Activated CD8-positive, alpha-beta memory T cell treated with anti-CD3 and anti-CD28 coated beads for 48 hours (primary cell): Measurements from ENCODE around the gene A4GALT.
"Not testable (repeated sequence)": the region's sequence is repeated elsewhere in the genome, so short reads cannot be mapped to it uniquely, and the experiment has no call there.

Source experiments
- DNase-seq, 3 experiments: peaks; one replicate each; pipeline ENCODE4 v3.0.0-alpha.2; 2020; ENCODE audit warnings: low read depth in 2 of 3, low spot score in 2 of 3

A4GALT gene

GRCh38 chr22:42720263-42721044 lies at the start of gene A4GALT:
Gene A4GALT, minus strand, starts transcription at chr22:42720870. Its CDS starts 26,919 bp downstream, at chr22:42693951.
- no peak for DNase-seq

GRCh38 chr22:42770448-42770726 lies 49.7 kb upstream of the A4GALT start:
- no peak for DNase-seq

- no peak for DNase-seq
Observed at GRCh38 chr22:42769574-42770447, 49.1 kb upstream of the A4GALT start.

- DNase-seq, result no peak
Observed at GRCh38 chr22:42769238-42769573, 48.5 kb upstream of the A4GALT start.

DNA sequence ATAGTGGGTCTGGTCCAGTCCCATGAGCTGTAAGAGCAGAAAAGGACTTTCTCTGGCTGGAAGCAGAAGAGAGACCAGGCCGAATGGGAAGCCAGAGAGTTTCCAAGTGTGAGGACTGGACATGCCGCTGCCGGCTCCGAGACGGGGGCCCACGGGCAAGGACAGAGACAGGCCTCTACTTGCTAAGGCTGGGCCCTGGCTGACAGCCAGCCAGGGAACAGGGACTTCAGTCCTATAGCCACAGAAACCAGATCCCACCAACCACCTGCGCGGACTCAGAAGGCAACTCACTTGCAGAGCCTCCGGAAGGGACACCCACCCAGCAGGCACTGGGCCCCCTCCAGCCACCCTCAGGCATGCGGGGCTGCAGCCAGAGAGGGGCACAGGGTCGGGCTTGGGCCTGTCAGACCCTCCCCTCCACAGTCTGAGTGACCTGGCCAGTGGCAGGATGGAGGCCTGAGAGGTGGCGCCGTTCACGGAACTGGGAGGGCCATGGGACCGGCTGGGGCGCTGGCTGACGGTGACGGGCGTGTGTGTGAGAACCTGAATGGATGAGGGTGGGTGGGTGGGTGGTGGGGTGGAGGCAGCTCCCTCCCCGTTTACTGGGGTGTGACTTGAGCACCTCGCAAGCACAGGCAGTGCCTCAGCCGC lies 47.8 kb upstream of the A4GALT start:
- no peak for DNase-seq

GRCh38 chr22:42766860-42767259 lies 46.2 kb upstream of the A4GALT start:
- DNase-seq, result no peak

GRCh38 chr22:42764895-42765363 lies 44.3 kb upstream of the A4GALT start:
- no peak for DNase-seq

DNA sequence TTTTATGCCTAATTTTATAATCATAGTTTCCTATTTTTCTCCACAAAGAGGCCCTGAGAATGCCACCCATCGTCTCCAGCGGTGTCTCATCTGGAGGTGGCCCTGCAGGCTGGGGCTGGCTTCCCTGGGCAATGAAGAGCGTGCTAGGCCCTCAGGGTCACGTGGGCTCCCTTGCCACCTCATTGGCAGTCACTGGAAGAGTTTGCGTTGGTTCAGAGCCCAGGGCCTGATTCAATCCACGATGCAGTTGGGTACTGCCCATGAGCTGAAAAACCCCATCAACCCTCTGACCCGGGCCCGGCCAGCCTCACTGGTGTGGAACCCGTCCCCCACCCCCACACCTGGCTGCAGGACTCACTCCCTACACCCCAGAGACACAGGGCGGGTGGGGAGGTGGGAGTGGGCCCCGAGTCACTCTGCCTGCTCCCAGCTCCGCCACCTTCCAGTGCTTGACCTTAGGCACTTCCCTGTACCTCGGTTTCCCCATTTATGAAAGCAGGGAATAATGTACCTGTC lies 43.4 kb upstream of the A4GALT start:
- DNase-seq, result no peak

GRCh38 chr22:42760806-42761565 lies 40.3 kb upstream of the A4GALT start:
- DNase-seq, result no peak

GRCh38 chr22:42758931-42759629 lies 38.4 kb upstream of the A4GALT start:
- DNase-seq, result no peak

DNA sequence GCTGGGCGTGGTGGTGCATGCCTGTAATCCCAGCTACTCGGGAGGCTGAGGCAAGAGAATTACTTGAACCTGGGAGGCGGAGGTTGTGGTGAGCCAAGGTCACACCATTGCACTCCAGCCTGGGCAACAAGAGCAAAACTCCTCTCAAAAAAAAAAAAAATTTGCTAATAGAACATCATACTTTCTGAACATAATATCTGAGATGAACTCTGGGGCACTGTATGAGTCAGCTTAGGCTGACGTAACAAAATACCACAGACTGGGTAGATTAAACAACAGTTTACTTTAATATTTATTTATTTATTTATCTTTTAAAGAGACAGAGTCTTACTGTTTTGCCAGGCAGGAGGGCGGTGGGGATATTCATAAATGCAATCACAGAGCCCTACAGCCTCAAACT lies 34.9 kb upstream of the A4GALT start:
- DNase-seq, result not testable (repeated sequence)

GRCh38 chr22:42755121-42755520 lies 34.5 kb upstream of the A4GALT start:
- DNase-seq, result not testable (repeated sequence)

DNA sequence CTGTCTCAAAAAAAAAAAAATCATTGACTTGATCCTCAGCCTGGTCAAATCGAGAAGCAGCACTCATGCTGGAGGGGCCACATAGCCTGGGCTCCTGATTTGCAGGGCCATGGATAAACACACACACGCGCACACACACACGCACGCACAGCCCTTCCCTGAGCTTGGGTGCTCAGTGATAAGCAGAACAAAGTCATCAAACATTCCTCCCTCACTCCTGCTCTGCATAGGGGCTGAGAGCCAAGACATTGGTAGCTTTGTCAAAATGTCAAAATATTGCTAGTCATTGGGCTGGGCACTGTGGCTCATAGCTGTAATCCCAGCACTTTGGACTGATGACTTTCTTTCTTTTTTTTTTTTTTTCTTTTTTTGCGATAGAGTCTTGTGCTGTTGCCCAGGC lies 34.0 kb upstream of the A4GALT start:
- DNase-seq, result no peak

DNA sequence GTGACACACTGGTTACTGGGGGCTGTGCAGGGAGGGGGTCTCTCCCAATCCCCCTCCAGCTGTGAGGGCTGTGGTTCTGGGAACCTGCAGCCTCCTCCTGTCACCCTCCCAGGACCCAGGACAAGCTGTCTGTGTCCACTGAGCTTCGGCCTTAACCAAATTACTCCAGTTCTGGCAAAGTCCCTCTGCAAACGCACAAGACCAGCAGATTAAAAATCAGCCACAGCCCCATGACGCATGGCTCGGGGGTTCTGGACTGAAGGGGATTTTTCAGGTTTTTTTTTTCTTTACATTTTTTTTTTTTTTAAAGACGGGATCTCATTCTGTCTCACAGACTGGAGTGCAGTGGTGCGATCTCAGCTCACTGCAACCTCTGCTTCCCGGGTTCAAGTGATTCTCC lies 32.2 kb upstream of the A4GALT start:
- DNase-seq, result no peak

DNA sequence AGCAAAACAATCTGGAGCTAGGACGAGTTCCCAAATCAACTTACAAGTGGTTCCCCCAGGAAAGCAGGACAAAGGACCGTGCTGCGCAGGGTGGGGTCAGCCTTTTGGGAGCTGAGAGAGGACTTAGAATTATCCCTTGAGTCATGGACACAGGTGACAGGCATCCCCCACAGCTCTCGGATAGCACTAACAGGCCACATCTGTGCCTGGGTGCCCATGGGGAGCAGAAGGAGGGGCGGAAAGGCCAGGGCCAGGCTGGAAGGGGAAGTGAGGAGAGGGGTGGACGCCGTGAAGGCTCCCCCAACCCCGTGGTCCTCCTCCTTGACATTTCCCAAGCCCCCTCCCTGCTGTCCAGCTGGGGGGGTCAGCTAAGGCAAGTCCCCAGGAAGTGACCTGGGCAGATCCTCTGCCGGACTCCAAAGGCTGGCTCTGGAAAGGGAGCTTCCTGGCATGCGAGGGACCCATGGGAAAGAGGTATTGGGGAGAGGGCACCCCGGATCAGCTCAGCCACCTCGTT lies 31.6 kb upstream of the A4GALT start:
- DNase-seq, result no peak

- not testable (repeated sequence) for DNase-seq
Observed at GRCh38 chr22:42750421-42750820, 29.8 kb upstream of the A4GALT start.

DNA sequence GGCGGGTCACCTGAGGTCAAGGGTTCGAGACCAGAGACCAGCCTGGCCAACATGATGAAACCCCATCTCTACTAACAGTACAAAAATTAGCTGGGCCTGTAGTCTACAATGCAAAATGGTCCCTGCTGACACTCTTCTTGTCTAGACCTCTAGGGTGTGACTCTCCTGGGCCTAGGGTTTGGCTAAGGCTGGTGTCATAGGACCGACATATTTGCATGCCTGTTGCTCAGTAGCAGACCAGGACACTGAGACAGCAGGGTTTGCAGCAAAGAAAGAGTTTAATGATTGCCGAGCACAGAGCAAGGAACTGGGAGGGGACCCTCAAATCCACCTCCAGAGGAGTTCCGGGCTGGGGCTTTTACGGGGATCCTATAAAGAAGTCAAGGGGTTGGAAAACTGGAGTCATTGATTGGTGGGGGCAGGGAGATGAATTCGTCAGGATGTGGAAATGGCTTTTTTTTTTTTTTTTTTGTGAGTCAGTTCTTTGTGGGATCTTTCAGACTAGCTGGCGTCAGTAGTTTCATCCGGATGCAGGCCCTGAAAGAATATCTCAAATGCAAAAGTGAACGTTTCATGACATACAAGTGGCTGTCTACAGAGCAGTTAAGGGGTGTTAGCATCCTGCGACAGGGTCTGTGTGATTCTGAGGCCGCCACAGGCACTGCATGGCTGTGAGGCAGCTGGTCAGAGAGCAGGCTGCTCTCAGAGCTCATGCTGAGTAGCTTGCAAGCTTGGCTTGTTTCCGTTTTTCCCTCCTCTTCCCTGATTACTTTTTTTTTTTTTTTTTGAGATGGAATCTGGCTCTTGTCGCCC lies 27.2 kb upstream of the A4GALT start:
- DNase-seq, result no peak

GRCh38 chr22:42745118-42745517 lies 24.4 kb upstream of the A4GALT start:
- DNase-seq, result no peak

DNA sequence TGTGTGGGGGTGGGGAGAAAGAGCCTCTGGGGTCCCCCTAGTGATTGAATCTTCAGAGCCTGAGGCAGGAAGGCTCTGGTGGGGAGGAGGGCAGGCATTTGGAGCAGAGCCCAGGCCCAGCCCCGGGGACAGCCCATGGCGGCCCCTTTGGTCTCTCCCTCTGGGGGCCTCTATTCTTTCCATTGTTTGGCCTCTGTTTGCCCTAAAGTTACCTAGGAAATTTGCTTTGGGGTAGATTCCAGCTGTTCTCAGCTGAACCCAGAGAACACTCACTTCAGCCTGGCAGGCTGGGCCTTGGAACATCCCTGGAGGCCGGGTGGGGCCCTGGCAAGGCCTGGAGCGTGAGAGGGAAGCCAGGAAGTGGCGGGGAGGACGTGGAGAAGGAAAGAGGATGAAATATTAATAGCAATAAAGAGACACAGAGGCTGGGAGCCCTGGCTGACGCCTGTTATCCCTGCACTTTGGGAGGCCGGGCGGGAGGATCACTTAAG lies 22.9 kb upstream of the A4GALT start:
- no peak for DNase-seq
